ENCODE results near the gene F13A1. TPM values are rescaled to one million over a fixed set of nuclear protein-coding genes. Genes with fewer than 3 reads are reported as not detected.

The F13A1 gene
- total and polyA plus RNA-seq, 2 of the 8 experiments (the other 6 are each of a cell fraction or from before 2014, with no cell fraction given): 0.57 to 1.5 TPM

DNA sequence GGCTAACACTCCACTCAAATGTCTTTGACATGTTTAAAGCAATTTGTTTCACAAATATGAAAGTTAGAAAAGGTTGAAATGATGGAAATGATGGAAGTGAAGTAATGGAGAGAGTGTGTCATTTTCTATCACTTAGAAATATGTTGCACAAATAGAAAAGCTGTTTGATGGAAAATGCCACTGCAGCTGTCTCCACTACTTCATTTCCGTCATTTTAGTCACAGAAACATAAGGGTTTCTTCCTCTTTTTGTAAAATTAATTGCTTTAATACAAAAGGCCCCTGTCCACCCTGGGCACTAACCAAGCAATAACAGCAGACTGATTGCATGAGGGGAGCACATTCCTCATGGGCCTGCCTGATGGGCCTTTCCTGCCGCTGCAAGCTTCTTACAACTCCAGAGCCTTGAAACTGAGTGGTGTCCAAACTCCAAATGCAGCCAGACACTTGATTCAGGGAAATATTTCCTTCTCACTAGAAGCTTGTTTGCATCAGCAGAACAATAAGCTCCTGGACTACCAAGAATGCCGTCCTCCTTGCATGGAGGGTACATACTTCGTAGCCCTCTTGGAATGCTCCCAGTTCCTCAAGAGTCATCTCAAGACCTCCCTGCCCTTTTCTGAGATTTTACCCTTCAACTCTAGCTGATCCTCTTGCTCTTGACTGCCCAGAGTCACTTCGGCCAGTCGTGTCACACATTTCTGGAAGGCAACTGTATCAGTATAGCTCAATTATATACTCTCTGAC, 36.1 kb downstream of the F13A1 start:
- Histone ChIP-seq H2BK12ac (ENCODE audit: low read depth, low read length) (no peak overlapping the region), H3K4ac (replicated peaks; ENCODE audit: insufficient read length, low read depth, low read length) (no peak overlapping the region), H2BK5ac (ENCODE audit: low read depth, low read length) (no peak overlapping the region), H3K9ac (replicated peaks in 1 of 4; ENCODE audit: extremely low read depth in 1 of 4, low read depth in 3 of 4, low read length in 3 of 4) (no peak overlapping the region), H2AK5ac (ENCODE audit: low read depth, low read length) (no peak overlapping the region), H3K9me3 (ENCODE audit: insufficient read depth in 2 of 2, low read depth in 1 of 2, low read length in 1 of 2) (no peaks in the 10 kb centered on the region), H3K14ac (ENCODE audit: insufficient read length) (no peak overlapping the region), H3K4me2 (ENCODE audit: insufficient read depth in 1 of 2, low read depth in 2 of 2, low read length in 2 of 2) (no peak overlapping the region), H3K36me3 (ENCODE audit: control insufficient read depth in 2 of 4, insufficient read depth in 4 of 4, low read length in 3 of 4) (no peaks in the 10 kb centered on the region), H2AFZ (ENCODE audit: low read length) (no peak overlapping the region), H2BK120ac (replicated peaks; ENCODE audit: low read depth, low read length) (no peak overlapping the region), H3K56ac (replicated peaks; ENCODE audit: insufficient read length, low read depth, low read length) (no peak overlapping the region), H3K79me2 (ENCODE audit: control insufficient read depth in 1 of 2, insufficient read depth in 2 of 2, low read length in 2 of 2) (no peaks in the 10 kb centered on the region), H3K27ac (ENCODE audit: low read depth, low read length) (no peak overlapping the region), H2BK20ac (ENCODE audit: low read length) (no peak overlapping the region), H3K27me3 (replicated peaks in 1 of 4; ENCODE audit: control insufficient read depth in 3 of 4, extremely low read depth in 1 of 4, insufficient read depth in 3 of 4, low read length in 3 of 4) (no peaks in the 10 kb centered on the region), H3K23me2 (ENCODE audit: low read depth, low read length) (no peaks in the 10 kb centered on the region), H3K4me1 (replicated peaks in 1 of 4; ENCODE audit: control insufficient read depth in 3 of 4, insufficient read depth in 4 of 4, low read length in 3 of 4) (no peaks in the 10 kb centered on the region), H3K4me3 (ENCODE audit: extremely low read depth in 1 of 4, insufficient read depth in 2 of 4, low read depth in 3 of 4, low read length in 4 of 4) (no peak overlapping the region), H3K79me1 (ENCODE audit: low read depth, low read length) (no peaks in the 10 kb centered on the region), H4K5ac (ENCODE audit: insufficient read length, low read depth, low read length) (no peak overlapping the region), H3K23ac (ENCODE audit: insufficient read length) (no peak overlapping the region), H2BK15ac (ENCODE audit: low read length) (no peak overlapping the region), H4K20me1 (replicated peaks in 1 of 2; ENCODE audit: control insufficient read depth in 1 of 2, insufficient read depth in 2 of 2, low read length in 2 of 2) (no peaks in the 10 kb centered on the region), H3K18ac (ENCODE audit: extremely low read depth, low read length) (no peak overlapping the region), H4K8ac (ENCODE audit: extremely low read depth, insufficient read depth, low read length) (no peak overlapping the region), H4K91ac (replicated peaks; ENCODE audit: insufficient read length, low read length) (no peak overlapping the region)
- 88% methylated on average over 6 of the region's 6 CpGs; no CpG with 5 or more reads in 1 of the 2 experiments for WGBS, 2 experiments (ENCODE audit: extremely low coverage in 1 of 2, insufficient coverage in 1 of 2, insufficient read length in 1 of 2, insufficient replicate concordance in 2 of 2, low coverage in 1 of 2, low lambda C conversion rate in 2 of 2, missing lambda C conversion rate in 1 of 2)
- CTCF ChIA-PET (ENCODE audit: partially characterized antibody): interaction anchor here (0.7 to 1.3 kb wide), 2 partner anchors 26 to 31 kb away, joined by 3 read pairs; no protein-coding TSS in a partner anchor
- POLR2A ChIA-PET (ENCODE audit: partially characterized antibody): no interaction called here
- FAIRE-seq: no peak
- DNase-seq (ENCODE audit: low read depth in 1 of 2, low spot score in 2 of 2): no peak
- TF ChIP-seq JUN (IDR thresholded peaks at IDR 0.05; ENCODE audit: low read depth, low read length): no peak
- no peak for TF ChIP-seq TCF12 (IDR thresholded peaks at IDR 0.05; ENCODE audit: low read depth, low read length)
- no peak for TF ChIP-seq CHD2 (IDR thresholded peaks at IDR 0.05; ENCODE audit: low read length)
- no peak for TF ChIP-seq RAD21 (IDR thresholded peaks at IDR 0.05 in 1 of 2, conservative IDR thresholded peaks at IDR 0.05 in 1 of 2; ENCODE audit: low read depth in 2 of 2, low read length in 2 of 2)
- TF ChIP-seq NANOG (IDR thresholded peaks at IDR 0.05; ENCODE audit: insufficient read depth, low read depth, low read length, poor library complexity, severe bottlenecking): no peak
- TF ChIP-seq TBP (IDR thresholded peaks at IDR 0.05; ENCODE audit: low read depth, low read length): no peak

Data from H1 (cell line).